Activated T-helper 2 cell treated with anti-CD3 and anti-CD28 coated beads, Interferon-gamma antibody, Interleukin-2, Interleukin-4, amounts not matched to agents 10 μg/mL and 5 μg/mL and 100 μg/mL, durations not matched to agents 14 hours and 24 hours and 36 hours (primary cell): Measurements from ENCODE around the gene THAP4. TPM values are rescaled to one million over a fixed set of nuclear protein-coding genes. Genes with fewer than 3 reads are reported as not detected.
"Not testable (repeated sequence)": the region's sequence is repeated elsewhere in the genome, so short reads cannot be mapped to it uniquely, and the experiment has no call there.

Experiments
- DNase-seq: peaks from one replicate; pipeline ENCODE4 v3.0.0; 2021; ENCODE audit warnings: low spot score
- H3K27ac Mint-ChIP-seq: one replicate; pipeline ENCODE4 v1.8.0; 2021; ENCODE audit warnings: mixed read lengths
- H3K27me3 Mint-ChIP-seq: one replicate; pipeline ENCODE4 v1.8.0; 2021; ENCODE audit warnings: low read depth, mixed read lengths
- H3K36me3 Mint-ChIP-seq: one replicate; pipeline ENCODE4 v1.8.0; 2021; ENCODE audit warnings: low read depth, mixed read lengths
- H3K4me1 Mint-ChIP-seq: one replicate; pipeline ENCODE4 v1.8.0; 2021; ENCODE audit warnings: low read depth, mixed read lengths
- H3K4me3 Mint-ChIP-seq: one replicate; pipeline ENCODE4 v1.8.0; 2021; ENCODE audit warnings: low read depth, mild to moderate bottlenecking, moderate library complexity, mixed read lengths
- H3K9me3 Mint-ChIP-seq: one replicate; pipeline ENCODE4 v1.8.0; 2021; ENCODE audit warnings: mixed read lengths
- intact Hi-C: fragments of 100-400 bp; cut with micrococcal nuclease; formaldehyde crosslinking; loops from one replicate; pipeline ENCODE4 v1.15.1; 2023
- total RNA-seq: library from RNA; stranded (reverse); gene quantifications from 2 replicates; pipeline ENCODE4 v1.2.3, GENCODE V29; 2022

The THAP4 gene
- total RNA-seq, 1 donor from 2014 or later = 48.7 TPM

GRCh38 chr2:241574911-241575623 lies 61.9 kb downstream of the THAP4 start:
- no peak for DNase-seq
- Mint-ChIP-seq H3K4me3 (no peak overlapping the region), H3K27ac (no peak overlapping the region), H3K4me1 (no peaks in the 10 kb centered on the region), H3K36me3 (peaks cover under 1% of the 10 kb centered on the region), H3K9me3 (no peaks in the 10 kb centered on the region), H3K27me3 (no peaks in the 10 kb centered on the region)
- intact Hi-C loops = no loop called here

- intact Hi-C loops = no loop called here
- Mint-ChIP-seq H3K4me1 (no peaks in the 10 kb centered on the region), H3K27ac (no peak overlapping the region), H3K36me3 (no peaks in the 10 kb centered on the region), H3K4me3 (no peak overlapping the region), H3K27me3 (no peaks in the 10 kb centered on the region), H3K9me3 (no peaks in the 10 kb centered on the region)
- no peak for DNase-seq
Measured at GRCh38 chr2:241573741-241574140, 63.2 kb downstream of the THAP4 start.

DNA sequence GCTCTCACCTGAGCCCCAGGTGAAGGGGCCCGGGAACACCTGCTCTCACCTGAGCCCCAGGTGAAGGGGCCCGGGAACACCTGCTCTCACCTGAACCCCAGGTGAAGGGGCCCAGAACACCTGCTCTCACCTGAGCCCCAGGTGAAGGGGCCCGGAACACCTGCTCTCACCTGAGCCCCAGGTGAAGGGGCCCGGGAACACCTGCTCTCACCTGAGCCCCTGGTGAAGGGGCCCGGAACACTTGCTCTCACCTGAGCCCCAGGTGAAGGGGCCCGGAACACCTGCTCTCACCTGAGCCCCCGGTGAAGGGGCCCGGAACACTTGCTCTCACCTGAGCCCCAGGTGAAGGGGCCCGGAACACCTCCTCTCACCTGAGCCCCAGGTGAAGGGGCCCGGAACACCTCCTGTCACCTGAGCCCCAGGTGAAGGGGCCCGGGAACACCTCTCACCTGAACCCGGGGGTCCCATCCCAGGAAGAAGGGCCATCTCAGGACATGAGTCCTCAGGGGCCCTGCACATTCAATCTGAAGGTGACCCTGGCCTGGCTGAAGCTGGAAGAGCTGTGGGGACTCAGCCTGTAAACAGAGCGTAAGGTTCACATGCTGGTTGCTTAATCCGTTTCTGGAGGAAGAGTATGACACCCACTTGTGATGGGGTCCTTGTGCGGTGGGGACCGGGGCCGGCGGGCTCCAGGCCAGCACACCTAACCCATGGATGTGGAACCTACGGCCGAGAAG lies 63.9 kb downstream of the THAP4 start:
- not testable (repeated sequence) for H3K4me3 Mint-ChIP-seq, H3K9me3 Mint-ChIP-seq

GRCh38 chr2:241571821-241572620 lies 64.9 kb downstream of the THAP4 start:
- intact Hi-C loops = no loop called here
- no peak for DNase-seq
- H3K4me3 Mint-ChIP-seq = no peak overlapping the region
- no peaks in the 10 kb centered on the region for H3K4me1 Mint-ChIP-seq
- H3K27me3 Mint-ChIP-seq = no peaks in the 10 kb centered on the region
- no peaks in the 10 kb centered on the region for H3K36me3 Mint-ChIP-seq
- H3K9me3 Mint-ChIP-seq = no peaks in the 10 kb centered on the region
- H3K27ac Mint-ChIP-seq = no peak overlapping the region

More for the DNA sequence above, 63.9 kb downstream of the THAP4 start:
- DNase-seq, H3K4me1 Mint-ChIP-seq, H3K36me3 Mint-ChIP-seq, intact Hi-C loops, H3K27ac Mint-ChIP-seq, H3K27me3 Mint-ChIP-seq: not testable (repeated sequence)

DNA sequence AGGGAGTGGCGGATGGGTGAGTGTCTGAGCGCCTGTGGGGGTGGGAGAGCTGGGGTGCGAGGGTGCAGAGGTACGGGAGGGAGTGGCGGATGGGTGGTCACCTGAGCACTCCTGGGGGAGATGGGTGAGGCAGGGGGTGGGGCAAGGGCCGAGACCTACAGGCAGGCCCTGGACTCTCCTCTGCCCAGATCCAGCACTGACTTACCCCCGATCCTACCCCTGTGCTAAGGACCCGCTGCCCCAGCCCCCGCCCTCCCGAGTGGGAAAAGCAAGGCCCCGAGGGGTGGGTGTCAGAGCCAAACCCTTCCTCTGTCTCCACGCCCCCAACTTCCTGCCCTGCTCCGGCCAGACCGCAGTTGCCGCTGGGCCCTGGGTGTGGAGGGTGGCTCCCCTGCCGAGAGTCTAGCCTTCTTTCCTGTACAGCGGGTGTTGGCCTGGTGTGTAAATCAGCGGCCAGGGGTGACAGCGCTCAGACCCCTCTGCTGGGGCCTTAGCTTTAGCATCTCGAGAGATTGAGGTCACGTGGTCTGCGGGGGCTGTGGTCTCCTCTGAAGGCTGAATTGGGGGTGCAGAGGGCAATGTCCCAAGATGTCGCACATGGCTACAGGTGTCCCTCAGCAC lies 65.9 kb downstream of the THAP4 start:
- Mint-ChIP-seq H3K4me1 (no peaks in the 10 kb centered on the region), H3K27me3 (no peaks in the 10 kb centered on the region), H3K36me3 (no peaks in the 10 kb centered on the region), H3K27ac (no peak overlapping the region), H3K9me3 (no peaks in the 10 kb centered on the region), H3K4me3 (no peak overlapping the region)
- DNase-seq = no peak
- intact Hi-C loops = no loop called here

DNA sequence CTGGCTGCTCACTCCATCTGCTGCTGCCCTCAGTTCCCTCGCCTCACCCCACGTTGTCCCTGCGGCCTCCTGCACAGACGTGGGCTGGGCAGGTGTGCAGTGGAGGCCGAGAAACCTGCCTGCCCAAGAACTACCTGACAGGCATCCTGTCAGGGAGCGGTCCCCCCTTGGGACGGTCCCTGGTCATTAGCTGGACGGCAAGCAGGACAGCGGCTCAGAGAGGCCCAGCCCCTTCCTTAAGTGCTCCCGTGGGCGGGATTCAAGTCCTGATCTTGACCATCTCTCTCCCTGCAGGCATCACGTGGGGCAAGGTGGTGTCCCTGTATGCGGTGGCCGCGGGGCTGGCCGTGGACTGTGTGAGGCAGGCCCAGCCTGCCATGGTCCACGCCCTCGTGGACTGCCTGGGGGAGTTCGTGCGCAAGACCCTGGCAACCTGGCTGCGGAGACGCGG lies 67.1 kb downstream of the THAP4 start:
- Mint-ChIP-seq H3K4me3 (no peak overlapping the region), H3K27ac (no peak overlapping the region), H3K27me3 (no peaks in the 10 kb centered on the region), H3K9me3 (no peaks in the 10 kb centered on the region), H3K36me3 (no peaks in the 10 kb centered on the region), H3K4me1 (no peaks in the 10 kb centered on the region)
- no peak for DNase-seq
- intact Hi-C loops = no loop called here

DNA sequence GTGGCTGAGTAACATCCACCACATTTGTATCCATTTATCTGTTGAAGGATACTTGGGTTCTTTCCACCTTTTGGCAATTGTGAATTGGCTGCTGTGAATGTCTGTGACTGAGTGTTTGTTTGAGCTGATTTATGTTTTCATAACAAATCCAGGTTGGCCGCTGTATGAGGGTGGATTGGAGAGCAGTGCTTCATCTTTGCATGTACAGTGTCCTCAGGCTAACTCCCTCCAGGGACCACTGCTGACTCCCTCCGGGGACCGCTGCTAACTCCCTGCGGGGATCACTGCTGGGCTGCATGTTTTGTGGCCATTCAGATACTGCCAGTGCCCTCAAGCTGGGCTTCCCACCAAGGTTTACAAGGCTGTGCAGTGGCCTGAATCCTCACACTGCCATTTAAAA lies 68.2 kb downstream of the THAP4 start:
- H3K27me3 Mint-ChIP-seq = no peaks in the 10 kb centered on the region
- no peak overlapping the region for H3K27ac Mint-ChIP-seq
- intact Hi-C loops = no loop called here
- H3K4me3 Mint-ChIP-seq = no peak overlapping the region
- H3K9me3 Mint-ChIP-seq = no peaks in the 10 kb centered on the region
- H3K36me3 Mint-ChIP-seq = no peaks in the 10 kb centered on the region
- no peak for DNase-seq
- H3K4me1 Mint-ChIP-seq = no peaks in the 10 kb centered on the region

DNA sequence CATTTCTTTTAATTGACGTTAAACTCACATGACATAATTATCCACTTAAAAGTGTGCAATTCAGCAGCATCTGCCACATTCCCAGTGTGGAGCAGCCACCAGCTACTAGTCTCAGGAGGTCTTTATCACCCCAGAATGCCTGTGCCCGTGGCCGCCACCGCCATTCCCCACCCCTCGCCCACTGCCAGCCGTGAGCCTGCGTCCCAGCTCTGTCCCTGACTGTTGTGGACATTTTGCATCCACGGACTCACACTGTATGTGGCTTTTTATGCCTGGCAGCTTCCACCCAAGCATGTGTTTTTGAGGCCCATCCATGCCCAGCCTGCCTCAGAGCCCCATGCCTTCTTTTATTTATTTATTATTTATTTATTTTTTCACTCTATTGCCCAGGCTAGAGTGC lies 69.2 kb downstream of the THAP4 start:
- Mint-ChIP-seq H3K27me3 (no peaks in the 10 kb centered on the region), H3K27ac (no peak overlapping the region), H3K4me3 (no peak overlapping the region), H3K4me1 (no peaks in the 10 kb centered on the region), H3K36me3 (no peaks in the 10 kb centered on the region), H3K9me3 (no peaks in the 10 kb centered on the region)
- intact Hi-C loops = no loop called here
- no peak for DNase-seq

GRCh38 chr2:241567266-241567665 lies 69.7 kb downstream of the THAP4 start:
- H3K4me1 Mint-ChIP-seq, H3K27ac Mint-ChIP-seq, H3K27me3 Mint-ChIP-seq, H3K9me3 Mint-ChIP-seq, H3K36me3 Mint-ChIP-seq, intact Hi-C loops, DNase-seq, H3K4me3 Mint-ChIP-seq: not testable (repeated sequence)

DNA sequence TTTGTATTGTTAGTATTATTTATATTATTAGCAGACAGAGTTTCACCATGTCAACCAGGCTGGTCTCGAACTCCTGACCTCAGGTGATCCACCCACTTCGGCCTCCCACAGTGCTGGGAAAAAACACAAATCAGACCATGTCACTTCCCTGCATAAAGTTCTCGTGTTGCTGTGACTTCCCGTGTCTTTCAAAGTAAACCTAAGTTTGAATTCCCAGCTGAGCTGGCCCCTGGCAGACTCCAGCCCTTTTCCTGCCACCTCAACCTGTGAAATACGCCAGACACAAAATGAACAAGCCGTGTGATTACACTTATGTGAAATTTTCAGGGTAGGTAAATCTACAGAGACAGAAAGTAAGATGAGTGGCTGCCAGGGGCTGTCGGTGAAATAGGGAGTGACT lies 70.5 kb downstream of the THAP4 start:
- H3K9me3 Mint-ChIP-seq = no peaks in the 10 kb centered on the region
- H3K4me1 Mint-ChIP-seq = no peaks in the 10 kb centered on the region
- H3K36me3 Mint-ChIP-seq = no peaks in the 10 kb centered on the region
- intact Hi-C loops = no loop called here
- H3K4me3 Mint-ChIP-seq = no peak overlapping the region
- no peaks in the 10 kb centered on the region for H3K27me3 Mint-ChIP-seq
- no peak for DNase-seq
- H3K27ac Mint-ChIP-seq = no peak overlapping the region

DNA sequence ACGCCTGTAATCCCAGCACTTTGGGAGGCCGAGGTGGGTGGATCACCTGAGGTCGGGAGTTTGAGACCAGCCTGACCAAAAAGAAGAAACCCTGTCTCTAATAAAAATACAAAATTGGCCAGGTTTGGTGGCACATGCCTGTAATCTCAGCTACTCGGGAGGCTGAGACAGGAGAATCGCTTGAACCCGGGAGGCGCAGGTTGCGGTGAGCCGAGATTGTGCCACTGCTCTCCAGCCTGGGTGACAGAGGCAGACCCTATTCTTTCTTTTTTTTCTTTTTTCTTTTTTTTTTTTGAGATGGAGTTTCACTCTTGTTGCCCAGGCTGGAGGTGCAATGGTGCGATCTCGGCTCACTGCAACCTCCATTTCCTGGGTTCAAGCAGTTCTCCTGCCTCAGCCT lies 70.9 kb downstream of the THAP4 start:
- H3K4me3 Mint-ChIP-seq, H3K36me3 Mint-ChIP-seq, intact Hi-C loops, H3K4me1 Mint-ChIP-seq, H3K27ac Mint-ChIP-seq, DNase-seq, H3K9me3 Mint-ChIP-seq, H3K27me3 Mint-ChIP-seq: not testable (repeated sequence)

- Mint-ChIP-seq H3K36me3 (no peaks in the 10 kb centered on the region), H3K9me3 (no peaks in the 10 kb centered on the region), H3K27ac (no peak overlapping the region), H3K4me3 (no peak overlapping the region), H3K4me1 (no peaks in the 10 kb centered on the region), H3K27me3 (peaks cover 2% of the 10 kb centered on the region)
- intact Hi-C loops = no loop called here
- DNase-seq = no peak
Measured at GRCh38 chr2:241565411-241565810, 71.5 kb downstream of the THAP4 start.
